Nephron progenitor cell (in vitro differentiated cells): ENCODE results near the gene MED13.
"Not testable (repeated sequence)": the region's sequence is repeated elsewhere in the genome, so short reads cannot be mapped to it uniquely, and the experiment has no call there.

Source experiments
- DNase-seq: peaks from one replicate; pipeline ENCODE4 v3.0.0; 2021
- H3K27ac Mint-ChIP-seq: 2 replicates; pipeline ENCODE4 v1.8.0; 2021; ENCODE audit warnings: mild to moderate bottlenecking, moderate library complexity, mixed read lengths
- H3K27me3 Mint-ChIP-seq: 2 replicates; pipeline ENCODE4 v1.8.0; 2021; ENCODE audit warnings: mild to moderate bottlenecking, low read depth, mixed read lengths; ENCODE audit not compliant: poor library complexity
- H3K36me3 Mint-ChIP-seq: 2 replicates; pipeline ENCODE4 v1.8.0; 2021; ENCODE audit warnings: low read depth, mixed read lengths
- H3K4me1 Mint-ChIP-seq: 2 replicates; pipeline ENCODE4 v1.8.0; 2021; ENCODE audit warnings: mixed read lengths
- H3K4me3 Mint-ChIP-seq: 2 replicates; pipeline ENCODE4 v1.8.0; 2021; ENCODE audit warnings: mild to moderate bottlenecking, moderate library complexity, mixed read lengths
- H3K9me3 Mint-ChIP-seq: 2 replicates; pipeline ENCODE4 v1.8.0; 2021; ENCODE audit warnings: mild to moderate bottlenecking, moderate library complexity, mixed read lengths
- TF ChIP-seq, protein P1 (sequence below): fragments of 200-600 bp; sonication (generic); IDR thresholded peaks from 2 replicates; pipeline ENCODE4 v1.5.0; 2021; ENCODE audit warnings: antibody characterized with exemption

The MED13 gene

DNA sequence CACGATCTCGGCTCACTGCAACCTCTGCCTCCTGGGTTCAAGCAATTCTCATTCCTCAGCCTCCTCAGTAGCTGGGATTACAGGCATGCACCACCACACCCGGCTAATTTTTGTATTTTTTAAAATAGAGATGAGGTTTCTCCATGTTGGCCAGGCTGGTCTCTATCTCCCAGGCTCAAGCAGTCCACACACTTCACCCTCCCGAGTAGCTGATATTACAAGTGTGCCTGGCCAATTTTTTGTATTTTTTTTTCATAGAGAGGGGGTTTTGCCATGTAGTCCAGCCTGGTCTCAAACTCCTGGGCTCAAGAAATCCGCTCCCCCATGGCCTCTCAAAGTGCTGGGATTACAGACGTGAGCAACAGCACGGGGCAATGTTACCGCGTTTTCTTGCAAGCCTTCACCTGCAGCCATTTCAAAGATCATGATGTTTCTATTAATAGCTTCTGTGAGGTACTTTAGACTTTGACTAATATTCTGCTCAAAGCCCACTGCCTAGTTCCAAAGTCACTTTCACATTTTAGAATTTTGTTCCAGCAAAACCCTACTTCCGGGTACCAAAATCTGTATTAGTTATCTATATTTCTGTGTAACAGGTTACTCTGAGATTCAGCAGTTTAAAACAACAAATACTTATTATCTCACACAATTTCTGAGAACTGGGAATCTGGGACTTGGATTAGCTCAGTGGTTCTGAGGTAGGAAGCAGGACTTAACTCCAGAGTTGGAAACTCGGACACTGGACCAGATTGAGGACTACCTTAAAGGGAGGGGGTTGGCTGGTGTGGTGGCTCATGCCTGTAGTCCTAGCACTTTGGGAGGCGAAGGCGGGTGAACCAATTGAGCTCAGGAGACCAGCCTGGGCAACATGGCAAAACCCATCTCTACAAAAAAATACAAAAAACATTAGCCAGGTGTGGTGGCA is 12.0 kb upstream of the MED13 start:
- H3K9me3 Mint-ChIP-seq: peaks cover 6% of the 10 kb centered on the region
- no peaks in the 10 kb centered on the region for H3K36me3 Mint-ChIP-seq
- H3K4me1 Mint-ChIP-seq: no peaks in the 10 kb centered on the region
- peaks cover 2% of the 10 kb centered on the region for H3K27me3 Mint-ChIP-seq
- DNase-seq: no peak
- TF ChIP-seq, protein P1, sequence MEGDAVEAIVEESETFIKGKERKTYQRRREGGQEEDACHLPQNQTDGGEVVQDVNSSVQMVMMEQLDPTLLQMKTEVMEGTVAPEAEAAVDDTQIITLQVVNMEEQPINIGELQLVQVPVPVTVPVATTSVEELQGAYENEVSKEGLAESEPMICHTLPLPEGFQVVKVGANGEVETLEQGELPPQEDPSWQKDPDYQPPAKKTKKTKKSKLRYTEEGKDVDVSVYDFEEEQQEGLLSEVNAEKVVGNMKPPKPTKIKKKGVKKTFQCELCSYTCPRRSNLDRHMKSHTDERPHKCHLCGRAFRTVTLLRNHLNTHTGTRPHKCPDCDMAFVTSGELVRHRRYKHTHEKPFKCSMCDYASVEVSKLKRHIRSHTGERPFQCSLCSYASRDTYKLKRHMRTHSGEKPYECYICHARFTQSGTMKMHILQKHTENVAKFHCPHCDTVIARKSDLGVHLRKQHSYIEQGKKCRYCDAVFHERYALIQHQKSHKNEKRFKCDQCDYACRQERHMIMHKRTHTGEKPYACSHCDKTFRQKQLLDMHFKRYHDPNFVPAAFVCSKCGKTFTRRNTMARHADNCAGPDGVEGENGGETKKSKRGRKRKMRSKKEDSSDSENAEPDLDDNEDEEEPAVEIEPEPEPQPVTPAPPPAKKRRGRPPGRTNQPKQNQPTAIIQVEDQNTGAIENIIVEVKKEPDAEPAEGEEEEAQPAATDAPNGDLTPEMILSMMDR: no peak
- no peak overlapping the region for H3K4me3 Mint-ChIP-seq
- H3K27ac Mint-ChIP-seq: no peak overlapping the region

DNA sequence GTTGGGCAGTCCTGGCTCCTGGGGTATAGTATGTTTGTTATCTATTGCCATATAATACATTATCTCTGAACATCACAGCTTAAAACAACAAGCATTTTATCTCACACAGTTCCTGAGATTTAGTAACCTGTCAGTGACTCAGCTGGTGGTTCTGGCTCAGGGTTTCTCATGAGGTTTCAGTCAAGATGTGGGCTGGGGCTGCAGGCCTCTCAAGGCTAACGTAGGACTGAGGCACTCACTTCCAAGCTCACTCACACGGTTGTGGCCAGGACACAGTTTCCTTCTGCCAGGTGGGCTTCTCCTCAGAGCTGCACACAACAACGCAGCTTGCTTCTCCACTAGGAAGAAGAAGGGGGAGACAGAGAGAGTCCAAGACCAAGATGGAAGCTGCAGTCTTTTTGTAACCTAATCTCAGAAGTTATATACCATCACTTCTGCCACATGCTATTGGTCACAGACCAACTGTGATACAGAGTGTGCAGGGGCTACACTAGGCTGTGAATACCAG is 10.3 kb upstream of the MED13 start:
- Mint-ChIP-seq H3K27me3 (peaks cover 2% of the 10 kb centered on the region), H3K27ac (no peak overlapping the region), H3K36me3 (no peaks in the 10 kb centered on the region), H3K4me1 (no peaks in the 10 kb centered on the region), H3K9me3 (peaks cover 6% of the 10 kb centered on the region), H3K4me3 (no peak overlapping the region)
- no peak for DNase-seq
- TF ChIP-seq, protein P1: no peak

DNA sequence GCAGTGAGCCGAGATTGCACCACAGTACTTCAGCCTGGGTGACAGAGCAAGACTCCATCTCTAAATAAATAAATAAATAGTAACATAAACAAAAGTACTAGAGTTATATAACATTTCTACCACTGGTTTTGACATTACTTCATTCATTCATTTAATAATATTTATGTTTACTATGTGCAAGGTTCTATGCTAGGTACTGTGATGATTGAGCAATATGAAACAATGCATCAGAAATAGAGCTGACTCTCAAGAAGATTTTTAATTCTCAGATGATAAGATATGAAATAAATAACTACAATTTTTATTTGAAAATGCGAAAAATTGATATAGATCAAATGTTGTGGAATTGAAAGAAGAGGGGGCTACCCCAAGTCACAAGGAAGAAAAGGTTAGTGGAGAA is 8.9 kb upstream of the MED13 start:
- TF ChIP-seq, protein P1: no peak
- DNase-seq: no peak
- peaks cover 2% of the 10 kb centered on the region for H3K27me3 Mint-ChIP-seq
- H3K36me3 Mint-ChIP-seq: no peaks in the 10 kb centered on the region
- no peak overlapping the region for H3K27ac Mint-ChIP-seq
- peaks cover 6% of the 10 kb centered on the region for H3K9me3 Mint-ChIP-seq
- H3K4me3 Mint-ChIP-seq: no peak overlapping the region
- H3K4me1 Mint-ChIP-seq: no peaks in the 10 kb centered on the region

DNA sequence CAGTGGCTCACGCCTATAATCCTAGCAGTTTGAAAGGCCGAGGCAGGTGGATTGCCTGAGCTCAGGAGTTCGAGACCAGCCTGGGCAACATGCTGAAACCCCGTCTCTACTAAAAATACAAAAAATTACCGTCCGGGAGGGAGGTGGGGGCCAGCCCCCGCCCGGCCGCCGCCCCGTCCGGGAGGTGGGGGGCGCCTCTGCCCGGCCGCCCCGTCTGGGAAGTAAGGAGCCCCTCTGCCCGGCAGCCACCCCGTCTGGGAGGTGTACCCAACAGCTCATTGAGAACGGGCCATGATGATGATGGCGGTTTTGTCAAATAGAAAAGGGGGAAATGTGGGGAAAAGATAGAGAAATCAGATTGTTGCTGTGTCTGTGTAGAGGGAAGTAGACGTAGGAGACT is 7.8 kb upstream of the MED13 start:
- H3K27ac Mint-ChIP-seq, H3K9me3 Mint-ChIP-seq, H3K4me3 Mint-ChIP-seq, H3K4me1 Mint-ChIP-seq, H3K27me3 Mint-ChIP-seq, DNase-seq, H3K36me3 Mint-ChIP-seq: not testable (repeated sequence)

DNA sequence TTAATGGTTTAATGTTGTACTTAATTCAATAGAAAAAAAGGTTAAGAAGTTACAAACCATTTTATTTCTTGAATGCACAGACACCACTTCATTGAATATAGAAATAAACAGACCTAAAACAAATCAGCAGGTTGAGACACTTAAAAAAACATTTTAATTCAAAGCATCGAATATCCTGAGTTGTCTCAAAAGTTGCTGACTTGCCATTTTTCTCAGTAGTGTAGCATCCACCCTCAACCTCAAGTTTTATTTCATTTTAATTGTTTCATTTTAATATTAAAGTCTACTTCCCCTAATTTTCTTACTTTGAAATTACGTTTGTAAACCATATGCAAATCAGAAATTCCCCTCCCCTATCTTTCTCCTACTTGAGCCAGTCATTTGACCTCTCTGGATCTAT is 5.8 kb upstream of the MED13 start:
- H3K27me3 Mint-ChIP-seq: no peaks in the 10 kb centered on the region
- no peak overlapping the region for H3K27ac Mint-ChIP-seq
- H3K4me3 Mint-ChIP-seq: no peak overlapping the region
- TF ChIP-seq, protein P1: no peak
- DNase-seq: no peak
- no peaks in the 10 kb centered on the region for H3K4me1 Mint-ChIP-seq
- no peaks in the 10 kb centered on the region for H3K36me3 Mint-ChIP-seq
- H3K9me3 Mint-ChIP-seq: no peaks in the 10 kb centered on the region

DNA sequence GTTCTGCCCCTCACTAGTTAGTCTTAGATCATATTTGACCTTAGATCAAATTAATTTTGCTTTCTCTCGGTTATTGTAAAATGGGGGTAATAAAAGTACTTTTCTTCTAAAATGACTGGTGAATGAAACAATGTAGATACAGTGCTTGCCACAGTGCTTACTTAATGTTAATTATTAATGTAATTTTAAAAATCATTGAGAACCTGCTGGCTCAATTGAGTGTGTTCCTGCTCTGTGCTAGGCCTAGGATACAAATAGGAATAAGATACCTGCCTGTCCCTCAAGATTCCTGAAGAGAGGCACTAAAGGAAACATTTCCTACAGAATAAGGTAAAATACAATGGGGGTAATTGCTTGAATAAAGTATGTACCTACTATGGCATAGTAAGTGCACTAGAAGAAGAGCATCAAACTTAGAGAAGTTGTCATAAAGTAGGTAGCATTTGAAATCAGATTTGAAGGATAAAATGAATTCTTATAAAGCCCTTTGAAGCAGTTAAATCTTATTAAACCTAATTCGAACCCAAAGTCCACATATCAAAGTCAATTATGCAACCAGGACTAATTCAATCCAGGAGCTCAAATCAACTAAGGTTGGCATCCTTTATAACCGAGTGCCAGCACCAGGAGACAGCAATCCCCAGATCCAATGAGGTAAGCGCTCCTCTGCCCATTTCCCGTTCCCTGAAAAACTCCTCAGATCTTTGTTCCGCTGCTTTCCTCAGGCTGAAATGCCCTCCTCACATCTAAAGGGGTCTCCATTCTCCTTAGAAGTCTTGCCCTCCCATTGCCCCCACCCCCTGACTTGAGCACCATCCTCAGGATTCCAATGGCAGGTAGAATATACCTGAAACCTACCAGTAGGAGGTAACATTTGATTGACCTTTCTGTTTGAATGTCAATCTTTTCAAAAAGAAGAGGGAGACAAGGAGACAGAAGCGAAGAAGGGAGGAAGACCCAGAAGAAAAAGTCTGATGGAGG is 2.4 kb upstream of the MED13 start:
- TF ChIP-seq, protein P1: no peak
- Mint-ChIP-seq H3K36me3 (peaks cover 8% of the 10 kb centered on the region), H3K4me1 (peaks cover 18% of the 10 kb centered on the region), H3K27me3 (no peaks in the 10 kb centered on the region), H3K4me3 (no peak overlapping the region), H3K27ac (no peak overlapping the region), H3K9me3 (no peaks in the 10 kb centered on the region)
- DNase-seq: no peak
